ENCODE measurements around the gene MDP1. TPM values are rescaled to one million over a fixed set of nuclear protein-coding genes. Genes with fewer than 3 reads are reported as not detected.

Gene MDP1
- total and polyA plus RNA-seq, 2 of the 8 experiments (the other 6 are each of a cell fraction or from before 2014, with no cell fraction given), result 17.7 to 32.2 TPM

- TF ChIP-seq EP300 (IDR thresholded peaks at IDR 0.05; ENCODE audit: borderline replicate concordance in 1 of 2, low read depth in 2 of 2, low read length in 2 of 2) (peak in 1 of 2 experiments; percentile 93; a peak in 1 of 3 replicates), SRF (IDR thresholded peaks at IDR 0.05; ENCODE audit: low read depth, low read length) (peak; percentile 66), CTCF (IDR thresholded peaks at IDR 0.05; ENCODE audit: control extremely low read depth in 1 of 3, insufficient read depth in 1 of 3, low read depth in 1 of 3, low read length in 3 of 3) (no peak; a peak in 1 of 4 replicates), SP1 (IDR thresholded peaks at IDR 0.05; ENCODE audit: low read depth, low read length) (peak; percentile 93), TAF1 (IDR thresholded peaks at IDR 0.05; ENCODE audit: low read depth, low read length) (peak; percentile 82), MAX (IDR thresholded peaks at IDR 0.05) (peak; percentile 99), ATF2 (IDR thresholded peaks at IDR 0.05; ENCODE audit: low read length) (no peak), RXRA (IDR thresholded peaks at IDR 0.05; ENCODE audit: insufficient read depth, low read depth, low read length) (0 out of 2 replicates have a peak, but pooled peaks have one; percentile 33), TAF7 (optimal IDR thresholded peaks at IDR 0.05; ENCODE audit: borderline replicate concordance, low read depth, low read length) (peak; percentile 82), RNF2 (IDR thresholded peaks at IDR 0.05; ENCODE audit: borderline replicate concordance, low read depth, low read length, missing control alignments, poor library complexity, severe bottlenecking) (no peak), POLR2AphosphoS5 (IDR thresholded peaks at IDR 0.05; ENCODE audit: low read depth, low read length) (peak; percentile 78), RBBP5 (IDR thresholded peaks at IDR 0.05; ENCODE audit: borderline replicate concordance, low read depth, low read length) (peak; percentile 61; the same call in 1 of the 2 replicates), SIRT6 (IDR thresholded peaks at IDR 0.05; ENCODE audit: low read length) (no peak), CREB1 (IDR thresholded peaks at IDR 0.05) (peak; percentile 58; the same call in 1 of the 2 replicates), RFX5 (IDR thresholded peaks at IDR 0.05; ENCODE audit: borderline replicate concordance, low read depth, low read length) (no peak)
- TF ChIP-seq, protein P1, sequence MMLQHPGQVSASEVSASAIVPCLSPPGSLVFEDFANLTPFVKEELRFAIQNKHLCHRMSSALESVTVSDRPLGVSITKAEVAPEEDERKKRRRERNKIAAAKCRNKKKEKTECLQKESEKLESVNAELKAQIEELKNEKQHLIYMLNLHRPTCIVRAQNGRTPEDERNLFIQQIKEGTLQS (IDR thresholded peaks at IDR 0.05; ENCODE audit: insufficient read depth, low read depth, low read length), result no peak
- TF ChIP-seq, protein P2, sequence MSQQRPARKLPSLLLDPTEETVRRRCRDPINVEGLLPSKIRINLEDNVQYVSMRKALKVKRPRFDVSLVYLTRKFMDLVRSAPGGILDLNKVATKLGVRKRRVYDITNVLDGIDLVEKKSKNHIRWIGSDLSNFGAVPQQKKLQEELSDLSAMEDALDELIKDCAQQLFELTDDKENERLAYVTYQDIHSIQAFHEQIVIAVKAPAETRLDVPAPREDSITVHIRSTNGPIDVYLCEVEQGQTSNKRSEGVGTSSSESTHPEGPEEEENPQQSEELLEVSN (IDR thresholded peaks at IDR 0.05), result peak; percentile 42; the same call in 1 of the 2 replicates
These were observed 27.4 kb downstream of the MDP1 start, which contains the start of gene IPO4 (continued) for GRCh38 chr14:24188251-24189058.

Data from H1 (cell line).